GM23248 (cell line): ENCODE results near the gene USP46. TPM values are rescaled to one million over a fixed set of nuclear protein-coding genes. Genes with fewer than 3 reads are reported as not detected.

ENCODE experiments used
- DNase-seq: peaks from one replicate; pipeline ENCODE4 v3.0.0-alpha.2; 2015
- H2AFZ ChIP-seq: fragments of 200-600 bp; sonication (generic); 2 replicates; pipeline ENCODE4 v1.6.1; 2016; ENCODE audit warnings: antibody characterized with exemption
- H3F3A ChIP-seq: fragments of 200-600 bp; sonication (generic); 2 replicates; pipeline ENCODE4 v1.6.1; 2016; ENCODE audit warnings: mild to moderate bottlenecking, antibody characterized with exemption, mixed run types; ENCODE audit not compliant: insufficient read depth
- H3K27ac ChIP-seq: fragments of 200-600 bp; sonication (generic); 2 replicates; pipeline ENCODE4 v1.5.1; 2016; ENCODE audit warnings: mild to moderate bottlenecking
- H3K27me3 ChIP-seq: fragments of 200-600 bp; sonication (generic); replicated peaks from 2 replicates; pipeline ENCODE4 v1.6.1; 2016; ENCODE audit warnings: mild to moderate bottlenecking; ENCODE audit not compliant: insufficient read depth
- H3K36me3 ChIP-seq: fragments of 200-600 bp; sonication (generic); 2 replicates; pipeline ENCODE4 v1.6.1; 2016; ENCODE audit warnings: low read depth, mild to moderate bottlenecking
- H3K4me1 ChIP-seq: fragments of 200-600 bp; sonication (generic); 2 replicates; pipeline ENCODE4 v1.6.1; 2016; ENCODE audit warnings: mild to moderate bottlenecking; ENCODE audit not compliant: insufficient read depth
- H3K4me2 ChIP-seq: fragments of 200-600 bp; sonication (generic); one replicate; pipeline ENCODE4 v1.6.1; 2016; ENCODE audit warnings: mild to moderate bottlenecking; ENCODE audit not compliant: unreplicated experiment
- H3K4me3 ChIP-seq: fragments of 200-600 bp; sonication (generic); 2 replicates; pipeline ENCODE4 v1.5.1; 2016; ENCODE audit warnings: mild to moderate bottlenecking
- H3K79me2 ChIP-seq: fragments of 200-600 bp; sonication (generic); 2 replicates; pipeline ENCODE4 v1.6.1; 2016; ENCODE audit warnings: mild to moderate bottlenecking; ENCODE audit not compliant: insufficient read depth
- H3K9ac ChIP-seq: fragments of 200-600 bp; sonication (generic); 2 replicates; pipeline ENCODE4 v1.6.1; 2016; ENCODE audit warnings: mild to moderate bottlenecking
- H3K9me2 ChIP-seq: fragments of 200-600 bp; sonication (generic); 2 replicates; pipeline ENCODE4 v1.6.1; 2016; ENCODE audit warnings: mixed run types, mild to moderate bottlenecking, moderate library complexity; ENCODE audit not compliant: insufficient read depth
- H3K9me3 ChIP-seq: fragments of 200-600 bp; sonication (generic); one replicate; pipeline ENCODE4 v1.6.1; 2017; ENCODE audit warnings: low read depth
- H4K20me1 ChIP-seq: fragments of 200-600 bp; sonication (generic); 2 replicates; pipeline ENCODE4 v1.6.0; 2016; ENCODE audit not compliant: insufficient read depth
- EZH2 ChIP-seq: fragments of 200-600 bp; sonication (generic); IDR thresholded peaks from 2 replicates; pipeline ENCODE4 v1.6.1; 2018; ENCODE audit warnings: antibody characterized with exemption, mild to moderate bottlenecking; ENCODE audit not compliant: insufficient read depth, poor library complexity, severe bottlenecking
- EZH2phosphoT487 ChIP-seq: fragments of 200-600 bp; sonication (generic); IDR thresholded peaks from 2 replicates; pipeline ENCODE4 v1.6.1; 2018; ENCODE audit warnings: antibody characterized with exemption, moderate library complexity, mild to moderate bottlenecking, low read depth; ENCODE audit not compliant: insufficient read depth
- WGBS, 2 experiments: methylation state at CpG; one replicate each; pipeline ENCODE4 v1.1.6; 2015 to 2017; ENCODE audit warnings: low lambda C conversion rate in 2 of 2, low coverage in 1 of 2; ENCODE audit errors: missing lambda C conversion rate in 2 of 2; 5-methylcytosine and 5-hydroxymethylcytosine counted together
- in situ Hi-C: fragments of 300-500 bp; cut with MboI; formaldehyde crosslinking; loops from 2 replicates; pipeline ENCODE4 v1.15.0; 2020
- polyA plus RNA-seq: library from polyadenylated mRNA; unstranded; fragments of >200 nt; fragmentation: Nextera tagmentation; extraction: Ambion mirVana; gene quantifications from 2 replicates; pipeline ENCODE4 v1.2.1, GENCODE V29; 2016
- total RNA-seq: library from RNA; depleted of rRNA; stranded (reverse); fragments of >200 nt; shearing (Covaris generic); gene quantifications from 2 replicates; pipeline ENCODE4 v1.2.3, GENCODE V29; 2014

Gene USP46
- total and polyA plus RNA-seq, 2 experiments from 2014 or later, result 9.4 to 11.3 TPM

DNA sequence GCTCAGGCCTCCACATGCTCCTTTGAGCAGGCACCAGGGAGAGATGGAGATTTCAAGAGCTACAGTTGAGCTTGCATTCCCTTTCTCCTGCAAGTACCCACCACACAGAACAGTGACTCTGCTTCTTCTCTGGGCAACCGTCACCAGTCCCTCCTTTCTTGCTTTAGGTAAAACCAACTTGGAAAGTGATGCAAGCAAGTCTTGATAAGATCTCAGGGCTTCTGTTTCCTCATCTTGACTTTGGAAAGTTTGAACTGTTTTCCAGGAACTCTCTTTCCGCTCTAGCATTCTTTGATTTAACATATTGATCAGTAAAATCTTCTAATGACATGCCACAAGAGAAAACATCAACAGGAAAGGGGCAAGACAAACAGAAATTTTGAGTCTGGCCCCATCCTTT, 73.7 kb downstream of the USP46 start:
- H3K36me3 ChIP-seq, result no peaks in the 10 kb centered on the region
- H3K4me1 ChIP-seq, result peaks cover 16% of the 10 kb centered on the region
- H3K4me2 ChIP-seq, result no peak overlapping the region
- peaks cover 16% of the 10 kb centered on the region for H3F3A ChIP-seq
- no peak overlapping the region for H2AFZ ChIP-seq
- H3K4me3 ChIP-seq, result no peak overlapping the region
- H3K27ac ChIP-seq, result no peak overlapping the region
- H4K20me1 ChIP-seq, result no peaks in the 10 kb centered on the region
- H3K27me3 ChIP-seq, result no peaks in the 10 kb centered on the region
- no peaks in the 10 kb centered on the region for H3K9me3 ChIP-seq
- in situ Hi-C loops, result no loop called here
- TF ChIP-seq EZH2phosphoT487 (no peak), EZH2 (no peak)
- DNase-seq, result no peak
- no peak overlapping the region for H3K9ac ChIP-seq
- H3K79me2 ChIP-seq, result no peaks in the 10 kb centered on the region
- 82 to 91% methylated on average over 2 of the region's 2 CpGs for WGBS, 2 experiments
- H3K9me2 ChIP-seq, result no peaks in the 10 kb centered on the region

DNA sequence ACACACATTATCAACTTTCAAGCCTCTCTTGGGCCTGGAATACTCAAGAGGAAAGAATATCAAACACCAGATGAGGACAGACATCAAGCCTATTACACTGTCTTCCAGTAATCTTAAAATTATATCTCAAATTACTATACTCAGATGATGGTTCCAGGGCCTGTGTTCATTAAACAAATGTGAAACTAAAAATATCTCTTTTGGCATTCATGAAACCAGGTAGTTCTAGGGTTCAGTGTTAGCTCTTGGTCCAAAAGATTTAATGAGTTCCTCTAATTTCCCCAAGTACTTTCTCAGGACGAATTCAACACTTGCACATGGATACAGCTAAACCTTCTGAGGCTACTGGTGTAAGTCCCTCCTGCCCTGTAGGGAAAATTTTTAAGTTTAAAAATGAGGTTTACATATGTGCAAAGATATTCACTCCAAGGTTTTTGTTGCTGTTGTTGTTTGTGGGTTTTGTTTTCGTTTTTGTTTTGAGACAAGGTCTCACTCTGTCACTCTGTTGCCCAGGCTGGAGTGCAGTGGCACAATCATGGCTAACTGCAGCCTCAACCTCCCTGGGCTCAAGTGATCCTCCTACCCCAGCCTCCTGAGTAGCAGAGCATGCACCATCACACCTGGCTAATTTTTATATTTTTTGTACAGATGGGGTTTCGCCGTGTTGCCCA, 79.4 kb downstream of the USP46 start:
- H3K27ac ChIP-seq, result no peak overlapping the region
- DNase-seq, result no peak
- no peaks in the 10 kb centered on the region for H3K36me3 ChIP-seq
- H4K20me1 ChIP-seq, result no peaks in the 10 kb centered on the region
- no peaks in the 10 kb centered on the region for H3K9me3 ChIP-seq
- no peak overlapping the region for H3K4me2 ChIP-seq
- no peaks in the 10 kb centered on the region for H3F3A ChIP-seq
- no peaks in the 10 kb centered on the region for H3K27me3 ChIP-seq
- WGBS, 2 experiments, result 60 to 61% methylated on average over 4 of the region's 4 CpGs
- TF ChIP-seq EZH2 (no peak), EZH2phosphoT487 (no peak)
- H2AFZ ChIP-seq, result no peak overlapping the region
- no peak overlapping the region for H3K9ac ChIP-seq
- H3K79me2 ChIP-seq, result no peaks in the 10 kb centered on the region
- peaks cover 8% of the 10 kb centered on the region; the same call in 1 of the 2 replicates for H3K4me1 ChIP-seq
- H3K9me2 ChIP-seq, result no peaks in the 10 kb centered on the region
- no peak overlapping the region for H3K4me3 ChIP-seq
- in situ Hi-C loops, result no loop called here

DNA sequence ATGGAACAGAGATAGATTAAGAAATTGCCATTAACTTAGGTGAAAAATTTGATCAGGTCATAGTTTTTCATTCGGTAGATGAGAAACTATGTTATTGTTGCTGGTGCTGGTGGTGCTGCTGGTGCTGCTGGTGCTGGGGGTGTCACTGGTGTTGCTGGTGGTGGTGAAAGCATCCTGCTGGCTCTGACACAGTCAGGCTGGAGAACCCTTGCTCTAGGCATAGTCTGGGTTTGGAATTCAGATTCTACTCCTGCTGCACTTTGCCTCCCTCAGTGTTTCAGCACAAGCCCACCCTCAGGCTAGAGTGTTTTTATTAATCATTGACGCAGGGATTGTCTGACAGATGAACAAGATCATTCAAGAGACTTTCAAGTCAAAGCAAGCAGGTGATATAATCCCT, 80.2 kb downstream of the USP46 start:
- no peaks in the 10 kb centered on the region for H3K79me2 ChIP-seq

DNA sequence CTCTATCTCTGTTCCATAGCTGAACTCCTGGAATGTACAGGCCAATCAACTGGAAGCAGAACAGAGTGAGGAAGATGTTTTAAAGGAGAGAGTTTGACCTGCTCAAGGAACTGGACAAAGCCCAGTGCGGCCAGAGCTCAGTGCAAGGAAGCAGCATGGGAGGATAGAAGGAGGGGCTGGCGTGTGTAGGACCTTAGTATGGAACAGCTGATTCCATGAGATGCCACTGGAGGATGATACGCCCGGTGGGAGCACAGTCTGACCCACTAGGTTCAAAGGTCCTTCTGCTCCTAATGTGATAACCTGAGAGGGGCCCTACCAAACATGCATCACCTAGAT, 81.5 kb downstream of the USP46 start:
- Histone ChIP-seq H3K4me3 (no peak overlapping the region), H3K9me2 (no peaks in the 10 kb centered on the region), H3K9ac (no peak overlapping the region), H3F3A (peaks cover 11% of the 10 kb centered on the region; the same call in 1 of the 2 replicates), H3K36me3 (no peaks in the 10 kb centered on the region), H3K79me2 (no peaks in the 10 kb centered on the region), H3K4me1 (peaks cover 25% of the 10 kb centered on the region), H3K4me2 (no peak overlapping the region), H3K27me3 (no peaks in the 10 kb centered on the region), H4K20me1 (no peaks in the 10 kb centered on the region), H2AFZ (no peak overlapping the region), H3K27ac (no peak overlapping the region), H3K9me3 (no peaks in the 10 kb centered on the region)
- in situ Hi-C loops, result no loop called here
- no peak for DNase-seq
- no peak for TF ChIP-seq EZH2
- no peak for TF ChIP-seq EZH2phosphoT487
- 88 to 91% methylated on average over 4 of the region's 4 CpGs for WGBS, 2 experiments

More for the DNA sequence above, 80.2 kb downstream of the USP46 start:
- no peak for DNase-seq
- TF ChIP-seq EZH2 (no peak), EZH2phosphoT487 (no peak)
- H3K9me2 ChIP-seq, result no peaks in the 10 kb centered on the region
- WGBS, 2 experiments, result 95 to 97% methylated on average over 2 of the region's 2 CpGs
- H3K4me1 ChIP-seq, result peaks cover 12% of the 10 kb centered on the region; the same call in 1 of the 2 replicates
- H3F3A ChIP-seq, result no peaks in the 10 kb centered on the region
- H2AFZ ChIP-seq, result no peak overlapping the region
- H4K20me1 ChIP-seq, result no peaks in the 10 kb centered on the region
- H3K9me3 ChIP-seq, result no peaks in the 10 kb centered on the region
- no peaks in the 10 kb centered on the region for H3K36me3 ChIP-seq
- no peak overlapping the region for H3K4me2 ChIP-seq
- H3K9ac ChIP-seq, result no peak overlapping the region
- no peak overlapping the region for H3K27ac ChIP-seq
- no peaks in the 10 kb centered on the region for H3K27me3 ChIP-seq
- in situ Hi-C loops, result no loop called here
- no peak overlapping the region for H3K4me3 ChIP-seq
